Skeletal muscle cell (primary cell): Measurements from ENCODE around the gene TNFRSF1B.

Experiments
- DNase-seq: peaks from one replicate; pipeline ENCODE4 v3.0.0-alpha.2; 2010; ENCODE audit warnings: low read depth
- H3K4me3 ChIP-seq: 2 replicates; pipeline ENCODE4 v1.5.1; 2011; ENCODE audit warnings: low read depth, mild to moderate bottlenecking, control low read depth, low read length, moderate library complexity

Gene TNFRSF1B

DNA sequence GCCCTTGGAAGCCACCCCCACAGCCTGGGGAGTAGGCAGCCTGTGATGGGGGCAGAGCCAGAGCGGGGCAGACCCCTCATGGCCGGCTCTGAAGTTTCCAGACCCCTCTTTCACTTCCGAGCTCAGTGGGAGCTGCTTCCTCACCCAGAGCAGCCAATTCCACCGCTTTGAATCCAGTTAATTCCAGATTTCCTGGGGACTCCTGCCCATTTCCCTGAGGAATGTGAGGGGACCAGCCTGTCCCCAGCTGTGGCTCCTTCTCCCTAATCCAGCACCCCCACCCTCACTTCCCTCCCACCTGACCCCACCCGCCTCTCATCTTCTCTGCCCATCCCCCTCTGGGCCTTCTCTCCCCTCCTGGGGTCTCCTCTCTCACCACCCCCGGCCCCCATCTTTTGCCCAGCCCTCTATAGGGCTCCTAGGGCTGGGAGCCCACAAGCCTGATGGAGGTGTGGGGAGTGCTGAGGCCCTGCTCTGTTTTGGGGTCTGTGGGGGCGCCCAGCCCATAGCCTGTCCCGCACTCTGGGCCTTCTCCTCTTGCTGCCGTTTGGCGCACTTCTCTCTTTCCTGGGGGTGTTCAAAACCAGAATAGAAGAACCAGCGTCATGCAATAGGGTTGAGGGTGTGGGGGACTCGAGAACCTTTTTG, 26.2 kb upstream of the TNFRSF1B start:
- H3K4me3 ChIP-seq = no peak overlapping the region
- no peak for DNase-seq

DNA sequence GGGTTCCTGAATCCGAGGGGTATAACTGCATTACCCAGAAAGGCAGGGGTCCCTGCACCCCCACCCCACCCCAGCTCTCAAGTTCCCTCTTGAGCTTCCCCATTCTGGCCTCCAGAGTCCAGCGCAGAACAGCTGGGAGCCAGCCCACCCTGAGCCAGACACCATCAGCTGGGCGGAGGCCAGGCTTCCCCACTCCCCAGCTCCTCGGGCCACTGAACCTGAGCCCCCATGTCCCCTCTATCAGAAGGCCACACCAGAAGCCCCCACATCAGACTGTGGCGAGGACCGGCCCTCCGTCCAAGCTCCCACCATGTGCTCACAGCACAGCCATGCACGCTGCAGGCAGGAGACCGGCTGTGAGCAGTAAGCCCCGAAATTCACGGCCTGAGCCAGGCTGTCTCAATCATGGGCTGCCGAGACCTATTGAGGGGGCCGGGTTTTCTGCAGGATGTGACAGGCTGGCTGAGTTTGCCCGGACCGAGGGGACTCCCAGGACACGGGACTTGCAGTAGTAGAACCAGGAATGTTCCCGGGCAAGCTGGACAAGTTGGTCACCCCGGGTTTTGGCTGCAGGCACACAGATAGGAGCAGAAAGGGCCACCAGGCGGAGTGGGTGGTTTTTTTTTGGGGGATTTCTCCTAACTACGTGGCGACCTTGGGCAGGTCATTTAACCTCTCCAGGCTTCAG, 25.5 kb upstream of the TNFRSF1B start:
- DNase-seq = no peak
- no peak overlapping the region for H3K4me3 ChIP-seq

DNA sequence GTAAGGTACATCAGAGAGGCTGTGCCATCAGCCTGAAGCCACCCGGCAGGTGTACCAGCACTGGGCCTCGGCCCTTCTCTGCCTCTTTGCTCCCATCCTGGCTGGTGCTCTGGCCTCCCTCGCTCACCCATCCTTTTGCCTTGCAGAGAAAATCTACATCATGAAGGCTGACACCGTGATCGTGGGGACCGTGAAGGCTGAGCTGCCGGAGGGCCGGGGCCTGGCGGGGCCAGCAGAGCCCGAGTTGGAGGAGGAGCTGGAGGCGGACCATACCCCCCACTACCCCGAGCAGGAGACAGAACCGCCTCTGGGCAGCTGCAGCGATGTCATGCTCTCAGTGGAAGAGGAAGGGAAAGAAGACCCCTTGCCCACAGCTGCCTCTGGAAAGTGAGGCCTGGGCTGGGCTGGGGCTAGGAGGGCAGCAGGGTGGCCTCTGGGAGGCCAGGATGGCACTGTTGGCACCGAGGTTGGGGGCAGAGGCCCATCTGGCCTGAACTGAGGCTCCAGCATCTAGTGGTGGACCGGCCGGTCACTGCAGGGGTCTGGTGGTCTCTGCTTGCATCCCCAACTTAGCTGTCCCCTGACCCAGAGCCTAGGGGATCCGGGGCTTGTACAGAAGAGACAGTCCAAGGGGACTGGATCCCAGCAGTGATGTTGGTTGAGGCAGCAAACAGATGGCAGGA, 24.5 kb upstream of the TNFRSF1B start:
- no peak overlapping the region for H3K4me3 ChIP-seq
- DNase-seq = no peak

DNA sequence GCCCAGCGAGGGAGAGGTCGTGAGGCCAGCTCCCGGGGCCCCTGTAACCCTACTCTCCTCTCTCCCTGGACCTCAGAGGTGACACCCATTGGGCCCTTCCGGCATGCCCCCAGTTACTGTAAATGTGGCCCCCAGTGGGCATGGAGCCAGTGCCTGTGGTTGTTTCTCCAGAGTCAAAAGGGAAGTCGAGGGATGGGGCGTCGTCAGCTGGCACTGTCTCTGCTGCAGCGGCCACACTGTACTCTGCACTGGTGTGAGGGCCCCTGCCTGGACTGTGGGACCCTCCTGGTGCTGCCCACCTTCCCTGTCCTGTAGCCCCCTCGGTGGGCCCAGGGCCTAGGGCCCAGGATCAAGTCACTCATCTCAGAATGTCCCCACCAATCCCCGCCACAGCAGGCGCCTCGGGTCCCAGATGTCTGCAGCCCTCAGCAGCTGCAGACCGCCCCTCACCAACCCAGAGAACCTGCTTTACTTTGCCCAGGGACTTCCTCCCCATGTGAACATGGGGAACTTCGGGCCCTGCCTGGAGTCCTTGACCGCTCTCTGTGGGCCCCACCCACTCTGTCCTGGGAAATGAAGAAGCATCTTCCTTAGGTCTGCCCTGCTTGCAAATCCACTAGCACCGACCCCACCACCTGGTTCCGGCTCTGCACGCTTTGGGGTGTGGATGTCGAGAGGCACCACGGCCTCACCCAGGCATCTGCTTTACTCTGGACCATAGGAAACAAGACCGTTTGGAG, 23.7 kb upstream of the TNFRSF1B start:
- H3K4me3 ChIP-seq = no peak overlapping the region

DNA sequence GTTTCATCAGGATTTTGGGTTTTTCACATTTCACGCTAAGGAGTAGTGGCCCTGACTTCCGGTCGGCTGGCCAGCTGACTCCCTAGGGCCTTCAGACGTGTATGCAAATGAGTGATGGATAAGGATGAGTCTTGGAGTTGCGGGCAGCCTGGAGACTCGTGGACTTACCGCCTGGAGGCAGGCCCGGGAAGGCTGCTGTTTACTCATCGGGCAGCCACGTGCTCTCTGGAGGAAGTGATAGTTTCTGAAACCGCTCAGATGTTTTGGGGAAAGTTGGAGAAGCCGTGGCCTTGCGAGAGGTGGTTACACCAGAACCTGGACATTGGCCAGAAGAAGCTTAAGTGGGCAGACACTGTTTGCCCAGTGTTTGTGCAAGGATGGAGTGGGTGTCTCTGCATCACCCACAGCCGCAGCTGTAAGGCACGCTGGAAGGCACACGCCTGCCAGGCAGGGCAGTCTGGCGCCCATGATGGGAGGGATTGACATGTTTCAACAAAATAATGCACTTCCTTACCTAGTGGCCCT, 23.1 kb upstream of the TNFRSF1B start:
- DNase-seq = peak; percentile 91
- no peak overlapping the region for H3K4me3 ChIP-seq

More for the DNA sequence above, 23.7 kb upstream of the TNFRSF1B start:
- no peak for DNase-seq

DNA sequence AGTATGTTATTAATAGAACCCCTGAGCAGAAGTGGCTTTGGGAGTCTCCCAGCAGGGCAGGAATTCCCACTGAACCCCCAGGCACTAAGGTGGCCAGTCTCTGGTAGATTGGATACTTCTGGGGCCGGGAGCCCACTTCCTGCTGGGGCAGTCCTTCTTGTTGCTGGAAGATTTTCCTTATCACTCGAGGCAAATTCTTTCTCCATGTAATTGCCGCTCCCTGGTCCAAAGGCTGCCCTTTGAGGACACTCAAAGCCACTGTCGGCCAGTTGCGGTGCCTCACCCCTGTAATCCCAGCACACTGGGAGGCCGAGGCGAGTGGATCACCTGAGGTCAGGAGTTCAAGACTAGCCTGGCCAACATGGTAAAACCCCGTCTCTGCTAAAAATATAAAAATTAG, 22.6 kb upstream of the TNFRSF1B start:
- DNase-seq = no peak
- H3K4me3 ChIP-seq = no peak overlapping the region

DNA sequence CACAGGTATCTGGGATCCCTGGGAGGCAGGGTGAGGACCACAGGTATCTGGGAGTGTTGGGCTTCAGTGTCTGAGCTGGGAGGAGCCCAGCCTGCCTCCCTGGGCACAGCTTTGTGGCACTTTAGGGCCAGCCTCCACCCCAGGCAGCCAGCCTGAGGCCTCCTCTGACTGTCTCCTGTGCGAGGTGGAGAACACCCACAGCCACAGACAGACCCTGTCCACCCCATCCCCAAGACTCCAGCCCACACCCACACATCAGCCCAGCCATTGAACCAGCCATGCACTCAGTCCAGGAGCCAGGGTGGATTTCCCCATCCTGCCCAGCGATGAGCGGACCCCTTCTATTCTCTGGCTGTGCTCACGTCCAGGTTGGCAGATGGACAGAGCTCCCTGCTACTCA, 21.8 kb upstream of the TNFRSF1B start:
- no peak for DNase-seq

DNA sequence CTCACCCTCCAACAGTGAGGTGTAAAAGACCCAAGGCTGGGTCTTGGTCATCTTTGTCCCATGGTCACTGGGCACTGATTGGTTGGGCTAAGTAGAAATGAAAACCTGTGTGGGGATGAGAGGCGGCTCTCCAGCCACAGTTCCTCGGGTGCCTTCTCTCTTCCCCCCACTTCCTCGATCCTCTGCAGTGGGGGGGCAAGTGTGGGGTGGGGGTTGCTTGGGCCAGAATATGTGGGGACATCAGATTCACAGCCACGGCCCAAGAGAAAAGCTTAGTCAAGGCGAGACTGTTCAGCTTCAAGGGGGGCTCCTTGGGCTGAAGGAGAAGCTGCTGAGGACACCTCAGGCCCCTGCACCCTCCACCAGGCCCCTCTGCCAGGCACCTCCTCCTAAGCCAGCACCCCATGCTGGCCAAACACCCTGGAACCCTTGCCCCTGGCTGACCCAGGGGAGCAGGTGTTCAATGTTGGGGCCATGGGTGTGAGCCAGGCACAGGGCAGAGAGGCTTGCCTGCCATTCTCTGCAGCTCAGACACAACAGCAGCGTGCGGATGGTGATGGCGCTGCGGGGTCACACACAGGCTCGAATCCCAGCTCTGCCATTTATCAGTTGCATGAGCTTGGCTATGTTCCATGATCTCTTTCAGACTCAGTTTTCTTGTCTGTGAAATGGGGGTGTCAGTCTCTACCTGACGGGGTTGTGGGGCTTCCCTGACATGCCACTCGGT, 21.0 kb upstream of the TNFRSF1B start:
- H3K4me3 ChIP-seq = no peak overlapping the region
- no peak for DNase-seq

More for the DNA sequence above, 21.8 kb upstream of the TNFRSF1B start:
- H3K4me3 ChIP-seq = no peak overlapping the region

DNA sequence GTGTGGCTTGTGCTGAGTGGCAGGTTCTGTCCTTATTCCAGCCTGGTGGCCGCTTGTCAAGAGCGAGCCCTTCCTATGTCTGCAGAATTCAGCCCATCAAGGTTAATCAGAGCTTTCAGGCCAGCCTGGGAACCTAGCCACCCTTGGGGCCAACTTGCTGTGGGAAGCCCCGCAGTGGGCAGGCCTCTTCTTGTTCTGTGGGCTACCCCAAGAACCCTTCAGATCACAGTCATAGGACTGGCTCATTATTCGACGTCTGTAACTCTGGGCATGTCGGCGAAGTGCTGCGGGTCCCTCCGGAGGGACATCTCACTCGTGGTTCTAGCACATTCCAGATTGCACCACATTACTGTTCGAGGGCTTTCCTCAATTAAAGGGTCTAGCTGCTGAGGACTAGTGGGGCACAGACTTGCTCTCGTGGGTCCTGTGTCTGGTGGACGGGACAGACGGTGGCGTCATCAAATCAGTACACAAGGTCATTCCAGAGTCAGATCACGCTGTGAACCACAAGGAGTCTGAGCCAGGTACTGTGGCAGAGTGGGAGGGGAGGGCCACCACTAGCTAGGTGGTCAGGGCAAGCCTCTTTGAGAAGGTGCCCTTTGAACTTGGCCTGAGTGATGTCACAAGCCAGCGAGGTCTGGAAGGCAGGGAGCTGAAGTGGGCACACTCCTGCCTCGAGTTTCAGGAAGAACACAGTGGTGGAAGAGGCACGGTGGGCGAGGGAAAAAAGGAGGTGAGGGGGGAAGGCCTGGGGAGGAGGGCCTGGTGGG, 20.3 kb upstream of the TNFRSF1B start:
- no peak overlapping the region for H3K4me3 ChIP-seq
- DNase-seq = no peak

DNA sequence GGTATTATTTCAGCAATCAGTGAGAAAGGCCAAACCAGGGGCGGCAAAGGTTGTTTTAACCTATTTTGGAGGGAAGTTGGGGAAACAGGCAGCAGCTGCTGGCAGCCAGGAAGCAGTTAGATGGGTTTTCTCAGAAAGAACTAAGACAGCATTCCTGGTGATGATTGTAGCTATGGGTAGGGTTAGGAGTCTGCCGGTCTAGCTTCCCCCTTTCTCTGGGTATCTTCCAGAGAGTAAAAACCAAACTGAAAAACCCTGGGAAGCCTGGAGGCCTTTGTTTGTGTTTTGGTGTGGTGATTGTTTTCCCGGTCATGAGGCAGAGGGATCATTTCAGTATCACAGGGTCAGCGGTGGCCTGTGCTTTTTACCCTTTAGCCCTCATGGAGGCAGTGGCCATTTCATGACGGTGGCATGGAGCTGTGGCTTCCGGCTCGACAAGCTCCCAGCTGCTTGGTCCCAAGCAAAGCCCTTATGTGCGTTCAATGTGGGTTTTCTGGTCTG, 19.5 kb upstream of the TNFRSF1B start:
- H3K4me3 ChIP-seq = no peak overlapping the region
- no peak for DNase-seq

DNA sequence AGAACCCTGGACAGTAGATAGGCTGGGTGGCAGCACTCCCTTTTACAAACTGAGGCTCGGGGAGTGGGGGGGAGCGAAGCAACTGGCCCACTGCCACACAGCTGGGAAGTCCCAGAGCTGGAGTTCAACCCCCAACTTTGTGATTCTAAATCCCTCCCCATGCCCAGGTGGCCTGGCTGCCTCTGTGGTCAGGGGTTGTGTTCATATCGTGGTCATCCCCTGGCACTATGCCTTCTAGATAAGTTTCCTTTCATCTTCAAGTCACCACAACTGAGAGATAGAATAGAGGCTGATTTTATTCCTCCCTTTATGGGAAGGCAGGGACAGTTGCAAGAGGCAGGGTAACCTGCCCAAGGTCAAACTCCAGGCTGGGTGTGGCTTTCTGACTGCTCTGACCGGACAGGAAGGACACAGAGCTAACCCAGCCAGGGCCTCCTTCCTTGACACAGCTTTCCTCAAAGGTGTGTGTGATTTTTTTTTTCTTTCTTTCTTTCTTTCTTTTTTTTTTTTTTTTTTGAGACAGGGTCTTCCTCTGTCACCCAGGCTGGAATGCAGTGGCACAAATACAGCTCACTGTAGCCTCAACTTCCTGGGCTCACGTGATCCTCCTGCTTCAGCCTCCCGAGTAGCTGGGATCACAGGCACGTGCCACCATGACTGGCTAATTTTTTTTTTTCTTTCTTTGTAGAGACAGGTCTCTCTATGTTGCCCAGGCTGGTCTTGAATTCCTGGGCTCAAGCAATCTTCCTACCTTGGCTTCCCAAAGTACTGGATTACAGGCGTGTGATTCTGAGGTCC, 18.4 kb upstream of the TNFRSF1B start:
- no peak for DNase-seq
- no peak overlapping the region for H3K4me3 ChIP-seq

DNA sequence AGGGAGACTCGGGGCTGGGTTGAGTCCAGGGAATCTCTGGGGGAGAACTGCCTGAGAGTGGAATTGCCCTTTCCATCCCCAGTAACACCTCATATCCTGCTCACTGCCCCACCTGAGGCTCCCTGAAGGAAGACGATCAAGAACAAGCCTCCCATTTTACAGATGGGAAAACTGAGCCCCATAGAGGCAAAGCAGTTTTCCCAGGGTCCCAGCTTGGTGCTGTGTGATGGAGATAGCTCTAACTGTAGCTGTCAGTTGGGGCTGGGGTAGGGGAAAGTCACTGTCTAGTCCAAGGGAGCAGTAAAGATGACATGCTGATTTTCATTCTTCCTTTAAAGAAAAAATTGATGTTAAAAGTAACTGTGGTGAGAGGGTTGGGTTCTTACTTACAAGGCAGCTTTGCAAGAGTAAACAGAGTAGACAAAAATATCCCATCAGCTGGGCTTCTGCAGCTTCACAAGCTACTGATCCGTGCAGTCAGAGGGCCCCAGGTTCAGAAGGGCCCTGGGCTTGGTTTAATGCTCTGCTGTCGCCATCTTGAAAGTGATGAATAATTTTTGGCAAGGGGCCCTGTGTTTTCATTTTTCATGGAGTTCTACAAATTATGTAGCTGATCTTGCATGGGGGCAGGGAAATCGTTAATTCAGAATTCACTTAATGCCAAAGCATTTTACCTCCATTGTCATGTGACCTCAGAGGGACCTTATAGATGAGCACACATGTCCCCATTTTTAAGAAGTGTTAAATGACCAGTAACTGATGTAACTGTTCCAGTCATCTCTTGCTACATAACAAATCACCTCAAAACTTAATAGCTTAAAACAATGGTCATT, 17.6 kb upstream of the TNFRSF1B start:
- H3K4me3 ChIP-seq = no peak overlapping the region
- DNase-seq = no peak

DNA sequence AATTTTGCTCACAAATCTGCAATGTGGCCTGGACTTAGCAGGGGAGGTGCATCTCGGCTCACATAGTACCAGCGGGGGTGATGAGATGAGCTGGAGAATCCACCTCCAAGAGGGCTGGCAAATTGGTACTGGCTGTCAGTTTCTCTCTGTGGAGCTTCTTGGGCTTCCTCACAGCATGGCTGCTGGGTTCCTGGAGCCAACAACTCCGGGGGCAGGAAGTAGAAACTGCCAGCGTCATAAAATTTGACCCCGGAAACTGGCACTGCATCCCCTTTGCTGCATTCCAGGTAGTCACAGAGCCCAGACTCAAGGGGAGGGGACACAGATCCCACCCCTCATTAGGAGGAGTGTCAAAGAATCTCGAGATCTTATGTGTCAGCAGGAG, 17.0 kb upstream of the TNFRSF1B start:
- H3K4me3 ChIP-seq = no peak overlapping the region
- DNase-seq = no peak

DNA sequence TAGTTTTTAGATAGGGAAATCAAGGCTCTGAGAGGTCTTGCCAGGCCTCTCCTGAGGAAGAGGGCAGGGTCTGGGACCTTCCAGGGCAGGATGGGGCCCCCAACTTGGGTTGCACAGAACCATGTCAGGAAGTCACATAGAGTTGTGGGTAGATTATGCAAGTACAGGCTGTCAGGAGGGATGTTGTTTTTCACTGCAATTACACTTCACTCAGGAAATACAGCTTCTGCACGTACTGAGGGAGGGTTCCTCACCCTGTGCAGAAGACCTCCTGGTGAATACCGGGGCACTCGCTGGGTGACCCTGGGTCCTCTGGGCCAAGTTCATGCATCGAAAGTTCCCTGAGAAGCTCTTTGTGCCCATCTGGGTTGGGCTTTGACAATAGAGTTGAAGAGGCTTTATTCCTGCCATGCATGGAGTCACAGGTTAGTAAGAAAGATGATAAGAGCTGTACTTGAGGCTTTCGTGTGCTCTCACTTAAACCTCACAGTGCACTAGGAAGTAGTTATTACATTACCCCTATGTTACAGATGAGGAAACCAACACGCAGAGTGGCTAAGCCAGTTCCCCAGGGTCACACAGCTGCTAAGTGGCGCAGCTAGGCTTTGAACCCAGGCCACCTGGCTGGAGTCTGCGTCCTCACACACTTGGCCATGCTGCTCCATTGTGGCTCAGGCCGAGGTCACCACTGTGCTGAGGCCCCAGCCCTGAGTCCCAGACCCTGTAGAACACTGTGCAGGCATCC, 16.2 kb upstream of the TNFRSF1B start:
- DNase-seq = no peak
- no peak overlapping the region for H3K4me3 ChIP-seq

DNA sequence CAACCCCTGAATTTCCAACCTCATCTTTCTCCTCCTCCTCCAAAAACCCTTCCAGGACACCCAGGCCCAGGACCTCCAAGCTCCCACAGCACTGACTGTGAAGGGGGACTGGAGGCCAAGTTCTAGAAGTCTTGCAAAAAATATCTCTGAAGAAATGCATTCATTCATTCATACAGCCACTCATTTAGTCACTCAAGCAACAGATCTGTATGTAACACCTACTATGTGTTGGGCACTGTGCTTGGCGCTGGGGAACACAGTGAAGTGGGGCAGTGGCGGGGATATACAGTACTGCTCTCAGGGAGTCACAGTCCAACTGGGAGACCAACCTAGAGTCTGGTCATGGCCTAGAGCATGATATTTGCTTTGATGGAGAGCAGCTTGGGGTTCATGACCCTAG, 15.3 kb upstream of the TNFRSF1B start:
- DNase-seq = no peak
- H3K4me3 ChIP-seq = no peak overlapping the region
